Gastrocnemius medialis (tissue), 4 donors: ENCODE results near the gene GPATCH8. TPM values are rescaled to one million over a fixed set of nuclear protein-coding genes. Genes with fewer than 3 reads are reported as not detected.
"Not testable (repeated sequence)": the region's sequence is repeated elsewhere in the genome, so short reads cannot be mapped to it uniquely, and the experiment has no call there.

ENCODE experiments used
- ATAC-seq, 2 donors: fragments of 150-250 bp; one replicate each; pipeline ENCODE4 v1.9.1; 2016
- DNase-seq, 2 donors: peaks; one replicate each; pipeline ENCODE4 v3.0.0-alpha.2; 2019
- H3K27ac ChIP-seq, 4 donors: fragments of 200-600 bp; sonication (generic); 1 replicate in 1 of 4; 2 replicates in 3 of 4; pipeline ENCODE4 v1.5.1; 2016 to 2018; ENCODE audit warnings: mild to moderate bottlenecking in 2 of 4, moderate library complexity in 1 of 4
- H3K27me3 ChIP-seq, 3 donors: fragments of 200-600 bp; sonication (generic) in 2 of 3; 1 replicate in 1 of 3; 2 replicates in 2 of 3; pipeline versions ENCODE4 v1.5.1 to v1.6.0; 2016 to 2019; ENCODE audit warnings: mild to moderate bottlenecking in 1 of 3, moderate library complexity in 1 of 3
- H3K36me3 ChIP-seq, 2 donors: fragments of 200-600 bp; sonication (generic) in 1 of 2; one replicate each; pipeline ENCODE4 v1.5.1; 2017 to 2018
- H3K4me1 ChIP-seq, 2 donors: fragments of 200-600 bp; sonication (generic) in 1 of 2; one replicate each; pipeline ENCODE4 v1.5.1; 2016 to 2017; ENCODE audit warnings: mild to moderate bottlenecking in 2 of 2
- H3K4me3 ChIP-seq, 4 donors: fragments of 200-600 bp; sonication (generic) in 3 of 4; 1 replicate in 1 of 4; 2 replicates in 3 of 4; pipeline ENCODE4 v1.5.1; 2016 to 2019; ENCODE audit warnings: mild to moderate bottlenecking in 2 of 4
- H3K9me3 ChIP-seq, 3 donors: fragments of 200-600 bp; sonication (generic) in 2 of 3; 1 replicate in 1 of 3; 2 replicates in 2 of 3; pipeline ENCODE4 v1.5.1; 2016 to 2019
- CTCF ChIP-seq, 5 experiments: fragments of 450-650 bp in 3 of 5; fragments of 200-600 bp in 2 of 5; sonication (generic) in 2 of 5; IDR thresholded peaks in 4 of 5; conservative IDR thresholded peaks in 1 of 5; 1 replicate in 4 of 5; 2 replicates in 1 of 5; pipeline ENCODE4 v1.5.1; 2016 to 2019; ENCODE audit warnings: antibody characterized with exemption in 5 of 5, mild to moderate bottlenecking in 3 of 5, moderate library complexity in 3 of 5
- POLR2A ChIP-seq, 2 donors: fragments of 450-650 bp; IDR thresholded peaks; one replicate each; pipeline ENCODE4 v1.6.1; 2017; ENCODE audit warnings: antibody characterized with exemption in 2 of 2, mild to moderate bottlenecking in 2 of 2, moderate library complexity in 2 of 2
- in situ Hi-C, 4 donors: fragments of 200-750 bp; cut with MboI; loops; one replicate each; pipeline versions ENCODE4 v1.15.0 to v1.8.0; 2017; ENCODE audit warnings: low sequenced_read_pairs in 4 of 4
- intact Hi-C: fragments of 100-400 bp; cut with DNase I; formaldehyde crosslinking; loops from one replicate; pipeline ENCODE4 v1.15.1; 2023; ENCODE audit warnings: low total_unique reads
- total RNA-seq, 4 donors: library from RNA; depleted of rRNA; stranded (reverse); fragments of >200 nt; gene quantifications; one replicate each; pipeline versions ENCODE4 v1.1.0 to v1.2.3, GENCODE V29; 2016

GPATCH8 gene
- total RNA-seq, 4 donors from 2014 or later: 39.9 to 75.1 (median 50.8) TPM

- no peak for DNase-seq
- Histone ChIP-seq H3K27me3 (no peaks in the 10 kb centered on the region), H3K9me3 (no peaks in the 10 kb centered on the region), H3K4me1 (no peaks in the 10 kb centered on the region), H3K36me3 (peaks cover 3 to 59% of the 10 kb centered on the region in 2 donors), H3K4me3 (no peak overlapping the region), H3K27ac (no peak overlapping the region)
- in situ Hi-C loops: no loop called here
- no peak for TF ChIP-seq POLR2A (IDR thresholded peaks at IDR 0.05)
- no peak for TF ChIP-seq CTCF (IDR thresholded peaks at IDR 0.05 in 4 of 5, conservative IDR thresholded peaks at IDR 0.05 in 1 of 5)
- ATAC-seq: peak in 1 of 2 donors; percentile 26
- intact Hi-C loops: no loop called here
Measured at GRCh38 chr17:44398692-44399691, 104.2 kb downstream of the GPATCH8 start.

GRCh38 chr17:44397479-44398440 lies 105.4 kb downstream of the GPATCH8 start:
- Histone ChIP-seq H3K27me3 (no peaks in the 10 kb centered on the region), H3K4me3 (no peak overlapping the region), H3K27ac (no peak overlapping the region), H3K36me3 (peaks cover 0 to 47% of the 10 kb centered on the region in 2 donors), H3K4me1 (no peaks in the 10 kb centered on the region), H3K9me3 (no peaks in the 10 kb centered on the region)
- intact Hi-C loops (no loop called here), in situ Hi-C loops (no loop called here)
- ATAC-seq (no peak), DNase-seq (no peak)
- TF ChIP-seq POLR2A (IDR thresholded peaks at IDR 0.05) (no peak), CTCF (IDR thresholded peaks at IDR 0.05 in 4 of 5, conservative IDR thresholded peaks at IDR 0.05 in 1 of 5) (no peak)

GRCh38 chr17:44396946-44397345 lies 106.3 kb downstream of the GPATCH8 start:
- Histone ChIP-seq H3K27ac (no peak overlapping the region), H3K4me1 (no peaks in the 10 kb centered on the region), H3K27me3 (no peaks in the 10 kb centered on the region), H3K36me3 (peaks cover 0 to 43% of the 10 kb centered on the region in 2 donors), H3K9me3 (no peaks in the 10 kb centered on the region), H3K4me3 (no peak overlapping the region)
- DNase-seq (no peak), ATAC-seq (no peak)
- intact Hi-C loops: no loop called here
- in situ Hi-C loops: no loop called here
- TF ChIP-seq CTCF (IDR thresholded peaks at IDR 0.05 in 4 of 5, conservative IDR thresholded peaks at IDR 0.05 in 1 of 5): no peak
- no peak for TF ChIP-seq POLR2A (IDR thresholded peaks at IDR 0.05)

- intact Hi-C loops: no loop called here
- in situ Hi-C loops: no loop called here
- Histone ChIP-seq H3K27me3 (no peaks in the 10 kb centered on the region), H3K27ac (no peak overlapping the region), H3K36me3 (peaks cover 0 to 23% of the 10 kb centered on the region in 2 donors), H3K4me3 (no peak overlapping the region), H3K9me3 (no peaks in the 10 kb centered on the region), H3K4me1 (no peaks in the 10 kb centered on the region)
- no peak for ATAC-seq
- no peak for DNase-seq
- no peak for TF ChIP-seq POLR2A (IDR thresholded peaks at IDR 0.05)
Measured at GRCh38 chr17:44394833-44395232, 108.4 kb downstream of the GPATCH8 start.

GRCh38 chr17:44394112-44394511 lies 109.1 kb downstream of the GPATCH8 start:
- H3K4me3 ChIP-seq, H3K27ac ChIP-seq, in situ Hi-C loops, H3K4me1 ChIP-seq, DNase-seq, H3K9me3 ChIP-seq, ATAC-seq, H3K27me3 ChIP-seq, intact Hi-C loops: not testable (repeated sequence)
- peaks cover 0 to 16% of the 10 kb centered on the region in 2 donors for H3K36me3 ChIP-seq
